PC-9 (cell line): ENCODE results near the gene GYS2.

Experiments used
- EZH2 ChIP-seq: fragments of 200-600 bp; sonication (generic); IDR thresholded peaks from 2 replicates; pipeline ENCODE4 v1.8.0; 2017; ENCODE audit warnings: antibody characterized with exemption, low read depth
- TF ChIP-seq, protein P1 (sequence below): fragments of 200-600 bp; sonication (generic); conservative IDR thresholded peaks from 2 replicates; pipeline ENCODE4 v1.6.1; 2017; ENCODE audit warnings: mixed run types, antibody characterized with exemption, mild to moderate bottlenecking, moderate library complexity

DNA sequence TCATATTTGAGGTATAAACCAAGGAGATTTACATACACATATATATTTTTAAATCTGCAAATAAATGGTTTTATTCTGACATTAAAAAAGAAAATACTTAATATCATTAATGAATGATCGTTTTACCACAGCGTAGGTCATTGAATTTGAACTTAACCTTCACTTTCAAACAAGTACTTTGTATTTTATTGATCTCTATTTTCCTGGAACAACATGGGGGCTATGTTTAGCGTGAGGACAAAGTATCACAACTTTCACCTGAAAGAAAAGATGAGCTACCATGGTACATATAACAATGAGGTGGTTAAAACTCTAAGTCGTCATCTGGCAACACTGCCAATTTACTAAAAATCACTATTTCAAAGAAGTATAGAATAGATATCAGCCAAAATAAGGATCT is 6.0 kb downstream of the GYS2 start:
- TF ChIP-seq, protein P1, sequence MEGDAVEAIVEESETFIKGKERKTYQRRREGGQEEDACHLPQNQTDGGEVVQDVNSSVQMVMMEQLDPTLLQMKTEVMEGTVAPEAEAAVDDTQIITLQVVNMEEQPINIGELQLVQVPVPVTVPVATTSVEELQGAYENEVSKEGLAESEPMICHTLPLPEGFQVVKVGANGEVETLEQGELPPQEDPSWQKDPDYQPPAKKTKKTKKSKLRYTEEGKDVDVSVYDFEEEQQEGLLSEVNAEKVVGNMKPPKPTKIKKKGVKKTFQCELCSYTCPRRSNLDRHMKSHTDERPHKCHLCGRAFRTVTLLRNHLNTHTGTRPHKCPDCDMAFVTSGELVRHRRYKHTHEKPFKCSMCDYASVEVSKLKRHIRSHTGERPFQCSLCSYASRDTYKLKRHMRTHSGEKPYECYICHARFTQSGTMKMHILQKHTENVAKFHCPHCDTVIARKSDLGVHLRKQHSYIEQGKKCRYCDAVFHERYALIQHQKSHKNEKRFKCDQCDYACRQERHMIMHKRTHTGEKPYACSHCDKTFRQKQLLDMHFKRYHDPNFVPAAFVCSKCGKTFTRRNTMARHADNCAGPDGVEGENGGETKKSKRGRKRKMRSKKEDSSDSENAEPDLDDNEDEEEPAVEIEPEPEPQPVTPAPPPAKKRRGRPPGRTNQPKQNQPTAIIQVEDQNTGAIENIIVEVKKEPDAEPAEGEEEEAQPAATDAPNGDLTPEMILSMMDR, result no peak
- TF ChIP-seq EZH2, result no peak
